ENCODE results near the gene ASAP2.

Gene ASAP2

GRCh38 chr2:9307535-9307934, 100.9 kb downstream of the ASAP2 start:
- Mint-ChIP-seq H3K9me3 (ENCODE audit: low read depth) (no peaks in the 10 kb centered on the region), H3K27ac (no peak overlapping the region), H3K36me3 (no peaks in the 10 kb centered on the region), H3K27me3 (no peaks in the 10 kb centered on the region), H3K4me3 (no peak overlapping the region), H3K4me1 (ENCODE audit: low read depth) (peaks cover 2% of the 10 kb centered on the region)

DNA sequence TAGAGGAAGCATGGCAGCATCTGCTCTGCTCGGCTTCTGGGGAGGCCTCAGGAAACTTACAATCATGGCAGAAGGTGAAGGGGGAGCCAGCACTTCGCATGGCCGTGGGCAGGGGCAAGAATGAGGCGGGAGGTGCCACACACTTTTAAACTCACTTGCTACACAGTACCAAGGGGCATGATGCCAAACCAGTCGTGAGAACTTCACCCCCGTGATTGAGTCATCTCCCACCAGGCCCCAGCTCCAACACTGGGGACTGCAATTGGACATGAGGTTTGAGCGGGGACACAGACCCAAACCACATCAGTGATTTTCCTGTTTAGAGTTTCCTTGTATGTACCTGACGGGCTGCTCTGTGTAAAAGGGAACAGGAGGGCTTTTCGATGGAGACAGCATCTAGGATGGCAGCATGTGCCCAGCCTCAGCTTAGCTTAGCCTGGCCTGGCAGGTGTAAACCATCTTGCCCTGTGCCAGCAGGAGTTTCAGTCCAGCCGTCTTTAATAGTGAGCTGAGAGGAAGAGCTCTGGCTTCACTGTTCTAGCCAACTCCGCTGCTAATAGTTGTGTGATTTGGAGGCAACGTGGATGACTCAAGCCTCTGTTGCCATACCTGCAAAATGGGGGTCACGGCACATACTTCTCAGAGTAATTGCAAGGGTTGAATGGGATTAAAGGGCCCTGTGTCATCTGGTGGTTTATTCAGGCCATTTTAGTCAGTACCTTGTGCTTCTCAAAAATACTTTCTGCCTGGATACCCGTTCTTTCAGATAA, 101.8 kb downstream of the ASAP2 start:
- no peak overlapping the region for H3K4me3 Mint-ChIP-seq
- no peak overlapping the region for H3K27ac Mint-ChIP-seq
- H3K27me3 Mint-ChIP-seq = no peaks in the 10 kb centered on the region
- peaks cover 2% of the 10 kb centered on the region for H3K4me1 Mint-ChIP-seq (ENCODE audit: low read depth)
- H3K36me3 Mint-ChIP-seq = no peaks in the 10 kb centered on the region
- H3K9me3 Mint-ChIP-seq (ENCODE audit: low read depth) = no peaks in the 10 kb centered on the region

DNA sequence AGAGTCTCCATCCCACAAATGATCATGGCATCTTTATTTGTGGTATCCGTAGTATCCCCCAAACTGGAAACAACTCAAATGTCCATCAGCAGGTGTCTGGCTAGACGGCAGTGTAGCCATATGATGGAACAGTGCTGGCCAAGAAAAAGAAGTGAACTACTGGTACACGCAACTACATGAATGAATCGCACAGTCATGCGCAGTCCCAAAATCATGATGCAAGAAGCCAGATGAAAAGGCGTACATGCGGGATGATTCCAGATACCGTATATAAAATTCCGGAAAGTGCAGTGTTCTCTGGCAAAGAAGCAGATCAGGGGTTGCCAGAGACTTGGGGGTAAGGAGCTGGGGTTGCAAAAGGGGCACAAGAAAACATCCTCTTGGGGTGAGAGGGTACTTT, 102.5 kb downstream of the ASAP2 start:
- Mint-ChIP-seq H3K36me3 (no peaks in the 10 kb centered on the region), H3K4me1 (ENCODE audit: low read depth) (peaks cover 2% of the 10 kb centered on the region), H3K27me3 (no peaks in the 10 kb centered on the region), H3K9me3 (ENCODE audit: low read depth) (no peaks in the 10 kb centered on the region), H3K27ac (no peak overlapping the region), H3K4me3 (no peak overlapping the region)

- H3K36me3 Mint-ChIP-seq = no peaks in the 10 kb centered on the region
- peaks cover 2% of the 10 kb centered on the region for H3K4me1 Mint-ChIP-seq (ENCODE audit: low read depth)
- no peak overlapping the region for H3K27ac Mint-ChIP-seq
- H3K9me3 Mint-ChIP-seq (ENCODE audit: low read depth) = no peaks in the 10 kb centered on the region
- no peak overlapping the region for H3K4me3 Mint-ChIP-seq
- H3K27me3 Mint-ChIP-seq = peaks cover 2% of the 10 kb centered on the region
Observed at GRCh38 chr2:9310377-9310776, 103.8 kb downstream of the ASAP2 start.

GRCh38 chr2:9310798-9311197, 104.2 kb downstream of the ASAP2 start:
- Mint-ChIP-seq H3K9me3 (ENCODE audit: low read depth) (no peaks in the 10 kb centered on the region), H3K36me3 (no peaks in the 10 kb centered on the region), H3K4me1 (ENCODE audit: low read depth) (peaks cover 2% of the 10 kb centered on the region), H3K27me3 (peaks cover 2% of the 10 kb centered on the region), H3K27ac (no peak overlapping the region), H3K4me3 (no peak overlapping the region)

DNA sequence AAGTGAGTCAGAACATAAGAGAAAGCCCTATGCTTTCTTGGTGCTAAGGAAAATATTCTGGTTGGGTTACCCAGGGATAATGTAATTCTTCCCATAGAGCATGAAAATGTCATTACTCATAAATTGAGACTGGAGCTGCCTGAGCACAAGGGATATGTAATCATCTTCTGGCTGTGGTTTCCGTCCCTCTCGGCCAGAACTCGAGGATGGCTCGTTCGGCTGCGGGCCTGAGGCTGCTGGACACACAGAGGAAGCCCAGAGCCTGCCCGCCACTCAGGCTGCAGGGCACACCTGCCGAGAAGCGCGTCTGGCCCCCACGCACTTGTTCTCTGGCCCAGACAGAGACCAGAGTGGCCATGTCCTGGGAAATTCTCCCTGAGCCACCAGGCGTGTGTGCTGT, 104.9 kb downstream of the ASAP2 start:
- H3K4me3 Mint-ChIP-seq = no peak overlapping the region
- H3K27me3 Mint-ChIP-seq = peaks cover 2% of the 10 kb centered on the region
- H3K27ac Mint-ChIP-seq = no peak overlapping the region
- H3K36me3 Mint-ChIP-seq = no peaks in the 10 kb centered on the region
- H3K4me1 Mint-ChIP-seq (ENCODE audit: low read depth) = peaks cover 2% of the 10 kb centered on the region
- H3K9me3 Mint-ChIP-seq (ENCODE audit: low read depth) = no peaks in the 10 kb centered on the region

DNA sequence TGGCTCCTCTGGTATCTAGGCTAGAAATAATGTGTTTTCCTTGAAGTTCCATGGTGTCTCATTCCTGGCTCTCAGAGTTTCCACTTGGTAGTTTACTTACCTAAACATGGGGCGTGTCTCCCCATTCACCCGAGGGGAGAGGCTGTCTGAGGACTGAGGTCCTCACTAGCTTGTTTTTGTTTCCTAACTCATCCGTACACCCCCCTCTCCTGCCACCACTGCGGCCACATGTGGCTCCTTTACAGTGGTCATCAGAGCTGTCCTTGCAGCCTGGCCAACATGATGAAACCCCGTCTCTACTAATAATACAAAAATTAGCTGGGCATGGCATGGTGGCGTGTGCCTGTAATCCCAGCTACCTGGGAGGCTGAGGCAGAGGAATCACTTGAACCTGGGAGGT, 106.0 kb downstream of the ASAP2 start:
- no peak overlapping the region for H3K4me3 Mint-ChIP-seq
- H3K9me3 Mint-ChIP-seq (ENCODE audit: low read depth) = no peaks in the 10 kb centered on the region
- peaks cover 2% of the 10 kb centered on the region for H3K27me3 Mint-ChIP-seq
- H3K36me3 Mint-ChIP-seq = no peaks in the 10 kb centered on the region
- H3K27ac Mint-ChIP-seq = no peak overlapping the region
- H3K4me1 Mint-ChIP-seq (ENCODE audit: low read depth) = peaks cover 2% of the 10 kb centered on the region

- Mint-ChIP-seq H3K27me3 (peaks cover 2% of the 10 kb centered on the region), H3K27ac (no peak overlapping the region), H3K36me3 (no peaks in the 10 kb centered on the region), H3K9me3 (ENCODE audit: low read depth) (no peaks in the 10 kb centered on the region), H3K4me3 (no peak overlapping the region), H3K4me1 (ENCODE audit: low read depth) (peaks cover 2% of the 10 kb centered on the region)
Observed at GRCh38 chr2:9313443-9313842, 106.8 kb downstream of the ASAP2 start.

GRCh38 chr2:9315280-9315847, 108.8 kb downstream of the ASAP2 start:
- no peaks in the 10 kb centered on the region for H3K36me3 Mint-ChIP-seq
- H3K27me3 Mint-ChIP-seq = peaks cover 2% of the 10 kb centered on the region
- H3K9me3 Mint-ChIP-seq (ENCODE audit: low read depth) = no peaks in the 10 kb centered on the region
- H3K4me1 Mint-ChIP-seq (ENCODE audit: low read depth) = peaks cover 2% of the 10 kb centered on the region
- no peak overlapping the region for H3K27ac Mint-ChIP-seq
- no peak overlapping the region for H3K4me3 Mint-ChIP-seq

DNA sequence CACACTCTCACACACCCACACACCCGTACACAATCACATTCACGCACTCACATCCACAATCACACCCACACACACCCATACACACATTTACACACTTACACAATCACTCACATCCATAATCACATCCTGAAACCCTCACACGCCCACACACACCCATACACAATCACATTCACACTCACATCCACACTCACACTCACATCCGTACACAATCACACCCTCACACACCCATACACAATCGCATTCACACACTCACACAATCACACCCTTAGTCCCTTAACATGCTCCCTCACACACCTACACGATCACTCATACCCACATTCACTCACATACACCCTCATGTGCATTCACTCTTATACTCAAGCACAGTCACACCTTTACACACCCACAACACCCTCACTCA, 110.9 kb downstream of the ASAP2 start:
- Mint-ChIP-seq H3K27ac (no peak overlapping the region), H3K9me3 (ENCODE audit: low read depth) (no peaks in the 10 kb centered on the region), H3K4me3 (no peak overlapping the region)

DNA sequence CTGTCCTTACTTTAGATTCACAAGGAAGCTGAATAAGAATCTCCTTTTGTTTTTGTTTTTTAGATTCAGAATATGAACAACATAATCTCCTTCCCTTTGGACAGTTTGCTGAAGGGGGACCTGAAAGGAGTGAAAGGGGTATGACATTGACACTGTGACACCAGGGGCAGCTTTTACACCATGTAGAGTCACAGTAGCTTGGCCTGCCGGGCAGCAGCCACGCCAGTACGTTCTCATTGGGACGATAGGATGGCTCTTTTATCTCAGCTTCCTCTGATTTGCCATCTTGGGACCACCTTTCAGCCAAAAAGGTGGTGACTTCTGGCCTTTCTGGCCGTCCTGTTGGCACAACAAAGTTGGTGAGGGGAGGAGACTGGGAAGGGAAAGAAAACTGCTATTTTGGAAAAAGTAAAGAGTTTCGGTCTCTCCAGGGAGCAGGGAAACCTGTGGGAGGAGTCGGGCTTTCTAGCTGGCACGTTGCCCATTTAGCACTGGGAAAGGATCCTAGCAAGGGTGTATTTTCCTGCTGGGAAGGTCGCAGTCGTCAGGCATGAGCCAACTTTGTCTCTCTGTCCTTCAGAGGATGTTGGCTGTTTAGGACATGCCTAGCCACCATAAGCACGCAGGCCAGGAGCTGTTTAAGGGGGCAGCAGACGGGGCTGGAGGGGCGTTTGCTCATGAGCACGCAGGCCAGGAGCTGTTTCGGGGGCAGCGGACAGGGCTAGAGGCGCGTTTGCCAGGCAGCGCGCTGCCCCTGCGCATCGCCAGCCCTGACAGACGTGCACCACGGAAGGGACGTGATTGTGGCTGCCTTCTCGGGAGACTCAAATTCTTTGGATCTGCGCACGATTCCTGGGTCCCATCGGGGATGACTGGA, 112.1 kb downstream of the ASAP2 start:
- Mint-ChIP-seq H3K4me3 (no peak overlapping the region), H3K9me3 (ENCODE audit: low read depth) (no peaks in the 10 kb centered on the region), H3K27ac (no peak overlapping the region), H3K27me3 (peaks cover 4% of the 10 kb centered on the region), H3K36me3 (no peaks in the 10 kb centered on the region), H3K4me1 (ENCODE audit: low read depth) (no peaks in the 10 kb centered on the region)

More for the DNA sequence above, 110.9 kb downstream of the ASAP2 start:
- Mint-ChIP-seq H3K27me3 (peaks cover 2% of the 10 kb centered on the region), H3K36me3 (no peaks in the 10 kb centered on the region), H3K4me1 (ENCODE audit: low read depth) (no peaks in the 10 kb centered on the region)

DNA sequence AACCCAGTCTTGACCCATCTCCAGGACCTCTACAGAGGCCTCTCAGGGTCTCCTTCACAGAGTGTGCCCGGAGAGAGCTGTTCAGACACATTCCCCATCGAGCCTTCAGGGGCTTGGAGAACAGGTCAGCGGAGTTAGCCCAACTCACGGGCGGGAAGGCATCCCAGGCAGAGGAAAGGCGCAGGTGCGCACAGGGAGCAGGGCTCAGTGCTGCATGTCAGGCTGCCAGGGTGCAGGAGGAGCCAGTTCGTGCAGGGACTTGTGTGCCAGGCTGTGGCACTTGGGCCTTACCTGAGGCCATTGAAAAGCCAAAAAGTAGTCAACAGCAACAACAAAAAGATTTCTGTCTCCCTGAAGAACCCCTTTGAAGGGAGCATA, 112.7 kb downstream of the ASAP2 start:
- no peaks in the 10 kb centered on the region for H3K4me1 Mint-ChIP-seq (ENCODE audit: low read depth)
- no peaks in the 10 kb centered on the region for H3K36me3 Mint-ChIP-seq
- H3K27me3 Mint-ChIP-seq = peaks cover 4% of the 10 kb centered on the region
- no peaks in the 10 kb centered on the region for H3K9me3 Mint-ChIP-seq (ENCODE audit: low read depth)
- no peak overlapping the region for H3K27ac Mint-ChIP-seq
- H3K4me3 Mint-ChIP-seq = no peak overlapping the region

- Mint-ChIP-seq H3K27ac (no peak overlapping the region), H3K9me3 (ENCODE audit: low read depth) (no peaks in the 10 kb centered on the region), H3K4me1 (ENCODE audit: low read depth) (no peaks in the 10 kb centered on the region), H3K4me3 (no peak overlapping the region), H3K36me3 (no peaks in the 10 kb centered on the region), H3K27me3 (peaks cover 2% of the 10 kb centered on the region)
Observed at GRCh38 chr2:9322576-9322975, 116.0 kb downstream of the ASAP2 start.

DNA sequence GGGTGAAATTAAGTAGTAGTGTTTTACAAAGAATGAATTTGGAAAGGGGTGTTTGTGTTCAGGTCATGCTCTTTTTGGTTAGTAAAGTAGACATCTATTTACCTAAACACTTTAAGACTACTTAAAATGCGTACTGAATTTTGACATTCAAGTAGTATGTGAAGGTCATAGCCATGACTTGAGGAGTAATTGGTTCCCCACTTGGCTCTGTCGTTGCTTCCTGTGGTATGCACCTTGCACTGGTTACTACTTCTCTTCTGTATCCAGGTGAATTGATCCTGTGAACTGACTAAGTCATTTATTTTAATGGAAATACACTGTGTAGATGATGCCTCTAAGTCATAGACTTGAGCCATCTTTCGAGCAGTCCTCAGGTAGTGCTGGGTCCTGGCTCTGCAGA, 118.8 kb downstream of the ASAP2 start:
- H3K4me1 Mint-ChIP-seq (ENCODE audit: low read depth) = no peaks in the 10 kb centered on the region
- H3K36me3 Mint-ChIP-seq = peaks cover 2% of the 10 kb centered on the region
- H3K27me3 Mint-ChIP-seq = peaks cover 2% of the 10 kb centered on the region
- H3K27ac Mint-ChIP-seq = no peak overlapping the region
- no peak overlapping the region for H3K4me3 Mint-ChIP-seq
- H3K9me3 Mint-ChIP-seq (ENCODE audit: low read depth) = no peaks in the 10 kb centered on the region

- no peak overlapping the region for H3K4me3 Mint-ChIP-seq
- peaks cover 2% of the 10 kb centered on the region for H3K27me3 Mint-ChIP-seq
- H3K27ac Mint-ChIP-seq = no peak overlapping the region
- H3K9me3 Mint-ChIP-seq (ENCODE audit: low read depth) = no peaks in the 10 kb centered on the region
- no peaks in the 10 kb centered on the region for H3K4me1 Mint-ChIP-seq (ENCODE audit: low read depth)
- H3K36me3 Mint-ChIP-seq = peaks cover 2% of the 10 kb centered on the region
Observed at GRCh38 chr2:9326975-9327374, 120.4 kb downstream of the ASAP2 start.

Measured in activated naive CD8-positive, alpha-beta T cell (primary cell).